ENCODE data around the gene SLC41A3. TPM values are rescaled to one million over a fixed set of nuclear protein-coding genes. Genes with fewer than 3 reads are reported as not detected.

The SLC41A3 gene
- total RNA-seq, result 62.9 TPM

GRCh38 chr3:126083913-126084767 is at the start of gene SLC41A3:
SLC41A3 (minus strand) TSS chr3:126084124; CDS start chr3:126068219, 15,905 bp downstream.
- intact Hi-C loops (cut with DNase I), result no loop called here

GRCh38 chr3:126133606-126134005 is 49.7 kb upstream of the SLC41A3 start:
- Histone ChIP-seq H3K4me3 (no peak overlapping the region), H3K4me1 (no peaks in the 10 kb centered on the region), H3K27me3 (no peaks in the 10 kb centered on the region), H3K27ac (no peak overlapping the region), H3K36me3 (no peaks in the 10 kb centered on the region), H3K9me3 (no peaks in the 10 kb centered on the region)
- TF ChIP-seq POLR2A (IDR thresholded peaks at IDR 0.05) (no peak), CTCF (IDR thresholded peaks at IDR 0.05) (no peak), POLR2AphosphoS5 (IDR thresholded peaks at IDR 0.05; ENCODE audit: insufficient read depth in 1 of 2, low read depth in 1 of 2) (no peak)
- DNase-seq (ENCODE audit: extremely low spot score in 2 of 2), result peak; percentile 58 to 81
- intact Hi-C loops (cut with DNase I), result loop anchor here (10.0 kb wide), 1 partner anchor 71 kb away; no protein-coding TSS in a partner anchor

More at GRCh38 chr3:126083913-126084767, at the start of gene SLC41A3:
- DNase-seq (ENCODE audit: extremely low spot score in 2 of 2), result peak in 1 of 2 donors; percentile 96
- H3K27ac ChIP-seq, result peak within 1 kb of the TSS; percentile 92
- H3K27me3 ChIP-seq, result no peaks in the 10 kb centered on the region
- peak within 1 kb of the TSS; percentile 78 to 91 for H3K4me3 ChIP-seq
- peaks cover 23% of the 10 kb centered on the region for H3K4me1 ChIP-seq
- H3K36me3 ChIP-seq, result no peaks in the 10 kb centered on the region
- TF ChIP-seq CTCF (IDR thresholded peaks at IDR 0.05), result peak in 1 of 3 experiments; percentile 21
- TF ChIP-seq POLR2AphosphoS5 (IDR thresholded peaks at IDR 0.05; ENCODE audit: insufficient read depth in 1 of 2, low read depth in 1 of 2), result no peak
- peak in 1 of 2 donors; percentile 46 for TF ChIP-seq POLR2A (IDR thresholded peaks at IDR 0.05)
- no peaks in the 10 kb centered on the region for H3K9me3 ChIP-seq

GRCh38 chr3:126132751-126133511 is 49.0 kb upstream of the SLC41A3 start:
- Histone ChIP-seq H3K4me3 (no peak overlapping the region), H3K27me3 (no peaks in the 10 kb centered on the region), H3K27ac (no peak overlapping the region), H3K9me3 (no peaks in the 10 kb centered on the region), H3K4me1 (no peaks in the 10 kb centered on the region), H3K36me3 (no peaks in the 10 kb centered on the region)
- DNase-seq (ENCODE audit: extremely low spot score in 2 of 2), result peak; percentile 64 to 71
- TF ChIP-seq POLR2AphosphoS5 (IDR thresholded peaks at IDR 0.05; ENCODE audit: insufficient read depth in 1 of 2, low read depth in 1 of 2) (no peak), POLR2A (IDR thresholded peaks at IDR 0.05) (no peak), CTCF (IDR thresholded peaks at IDR 0.05) (no peak)
- intact Hi-C loops (cut with DNase I), result loop anchor here (10.0 kb wide), 1 partner anchor 72 kb away; no protein-coding TSS in a partner anchor

- intact Hi-C loops (cut with DNase I), result loop anchor here (10.0 kb wide), 1 partner anchor 73 kb away; no protein-coding TSS in a partner anchor
- Histone ChIP-seq H3K4me3 (no peak overlapping the region), H3K36me3 (no peaks in the 10 kb centered on the region), H3K4me1 (no peaks in the 10 kb centered on the region), H3K27me3 (no peaks in the 10 kb centered on the region), H3K27ac (no peak overlapping the region), H3K9me3 (no peaks in the 10 kb centered on the region)
- TF ChIP-seq POLR2A (IDR thresholded peaks at IDR 0.05) (no peak), CTCF (IDR thresholded peaks at IDR 0.05) (no peak), POLR2AphosphoS5 (IDR thresholded peaks at IDR 0.05; ENCODE audit: insufficient read depth in 1 of 2, low read depth in 1 of 2) (no peak)
- peak; percentile 81 to 85 for DNase-seq (ENCODE audit: extremely low spot score in 2 of 2)
Observed at GRCh38 chr3:126131881-126132750, 48.2 kb upstream of the SLC41A3 start.
